GM12872 (cell line): ENCODE results near the gene INPP4A.

ENCODE experiments used
- CTCF ChIP-seq: IDR thresholded peaks from 3 replicates; pipeline ENCODE4 v1.5.1; 2011; ENCODE audit warnings: low read depth, mild to moderate bottlenecking, low read length, moderate library complexity; ENCODE audit not compliant: insufficient read depth

The INPP4A gene

GRCh38 chr2:98465456-98466226 is 21.0 kb downstream of the INPP4A start:
- TF ChIP-seq CTCF = no peak

GRCh38 chr2:98467082-98467536 is 22.5 kb downstream of the INPP4A start:
- TF ChIP-seq CTCF = no peak

GRCh38 chr2:98467652-98468051 is 23.0 kb downstream of the INPP4A start:
- TF ChIP-seq CTCF = no peak

- no peak for TF ChIP-seq CTCF
Measured at GRCh38 chr2:98468621-98469236, 24.1 kb downstream of the INPP4A start.

- TF ChIP-seq CTCF = no peak
Measured at GRCh38 chr2:98469862-98470544, 25.3 kb downstream of the INPP4A start.

- TF ChIP-seq CTCF = no peak
Measured at GRCh38 chr2:98470851-98471255, 26.2 kb downstream of the INPP4A start.

GRCh38 chr2:98471402-98472131 is 26.9 kb downstream of the INPP4A start:
- TF ChIP-seq CTCF = no peak
